Suprapubic skin (tissue), 3 donors: ENCODE measurements around the gene CELF4.

Source experiments
- CTCF ChIP-seq, 2 donors: fragments of 200-600 bp in 1 of 2; fragments of 450-650 bp in 1 of 2; sonication (generic) in 1 of 2; IDR thresholded peaks; one replicate each; pipeline ENCODE4 v1.5.1; 2016 to 2019; ENCODE audit warnings: antibody characterized with exemption in 2 of 2, mild to moderate bottlenecking in 1 of 2, moderate library complexity in 1 of 2
- POLR2A ChIP-seq, 2 donors: fragments of 450-650 bp; IDR thresholded peaks; one replicate each; pipeline ENCODE4 v1.6.1; 2017; ENCODE audit warnings: antibody characterized with exemption in 2 of 2, mild to moderate bottlenecking in 2 of 2, moderate library complexity in 2 of 2

GRCh38 chr18:37409878-37410277, 155.7 kb downstream of the CELF4 start:
- TF ChIP-seq POLR2A (IDR thresholded peaks at IDR 0.05) (no peak), CTCF (IDR thresholded peaks at IDR 0.05) (no peak)
